Rectal smooth muscle tissue (tissue), 1 donor: ENCODE data around the gene PDE4DIP.
"Not testable (repeated sequence)": the region's sequence is repeated elsewhere in the genome, so short reads cannot be mapped to it uniquely, and the experiment has no call there.

ENCODE experiments used
- H3K27ac ChIP-seq: one replicate; pipeline ENCODE4 v1.7.0; 2013; ENCODE audit warnings: low read depth, low read length, inconsistent platforms
- H3K27me3 ChIP-seq: one replicate; pipeline ENCODE4 v1.7.0; 2013; ENCODE audit warnings: low read length; ENCODE audit not compliant: control insufficient read depth, insufficient read depth
- H3K36me3 ChIP-seq: one replicate; pipeline ENCODE4 v1.7.0; 2013; ENCODE audit warnings: low read length; ENCODE audit not compliant: control insufficient read depth, insufficient read depth
- H3K4me1 ChIP-seq: one replicate; pipeline ENCODE4 v1.7.0; 2013; ENCODE audit warnings: low read length; ENCODE audit not compliant: control insufficient read depth, insufficient read depth
- H3K4me3 ChIP-seq: one replicate; pipeline ENCODE4 v1.7.0; 2013; ENCODE audit warnings: low read length
- H3K9ac ChIP-seq: one replicate; pipeline ENCODE4 v1.7.0; 2013; ENCODE audit warnings: low read length

PDE4DIP gene

DNA sequence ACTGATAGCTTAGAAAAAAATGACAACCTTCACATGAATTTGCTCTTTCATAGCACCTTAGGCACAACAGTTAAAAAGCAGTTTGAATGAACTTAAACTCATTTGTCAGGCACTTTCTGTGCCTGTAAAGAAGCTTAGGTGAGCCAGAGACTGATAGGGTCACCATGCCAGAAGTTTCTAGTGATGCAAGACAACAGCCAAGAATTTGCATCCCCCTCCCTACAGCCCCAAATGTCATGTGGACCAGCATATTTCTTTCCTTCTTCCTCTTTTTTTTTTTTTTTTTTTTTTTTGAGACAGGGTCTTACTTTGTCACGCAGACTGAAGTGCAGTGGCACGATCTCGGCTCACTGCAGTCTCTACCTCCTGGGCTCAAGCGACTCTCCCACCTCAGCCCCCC is 169.3 kb downstream of the PDE4DIP start:
- H3K9ac ChIP-seq, H3K4me1 ChIP-seq, H3K27me3 ChIP-seq, H3K36me3 ChIP-seq, H3K27ac ChIP-seq, H3K4me3 ChIP-seq: not testable (repeated sequence)

GRCh38 chr1:149015522-149015921 is 171.3 kb downstream of the PDE4DIP start:
- H3K4me3 ChIP-seq, H3K4me1 ChIP-seq, H3K36me3 ChIP-seq, H3K27ac ChIP-seq, H3K9ac ChIP-seq, H3K27me3 ChIP-seq: not testable (repeated sequence)

- H3K9ac ChIP-seq, H3K27me3 ChIP-seq, H3K36me3 ChIP-seq, H3K27ac ChIP-seq, H3K4me3 ChIP-seq, H3K4me1 ChIP-seq: not testable (repeated sequence)
Observed at GRCh38 chr1:149016626-149017025, 172.4 kb downstream of the PDE4DIP start.

DNA sequence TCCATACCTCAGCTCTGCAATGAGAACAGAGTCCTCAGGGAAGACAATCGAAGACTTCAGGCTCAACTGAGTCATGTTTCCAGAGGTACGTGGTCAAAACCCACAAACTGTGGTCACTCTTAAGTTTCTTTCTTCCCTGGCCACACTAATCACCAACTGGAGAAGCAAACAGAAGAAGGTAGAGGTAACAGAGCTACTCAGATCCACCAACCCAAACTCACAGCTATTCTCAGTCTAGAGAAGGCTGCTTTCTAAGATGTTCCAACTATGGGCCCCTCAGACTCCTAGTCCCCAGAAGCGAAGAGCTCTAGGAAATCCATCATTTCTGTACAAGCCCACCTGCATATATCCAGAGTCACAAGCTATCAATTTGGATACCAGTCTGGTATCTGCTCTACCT is 174.3 kb downstream of the PDE4DIP start:
- H3K9ac ChIP-seq, H3K4me3 ChIP-seq, H3K27ac ChIP-seq, H3K36me3 ChIP-seq, H3K4me1 ChIP-seq, H3K27me3 ChIP-seq: not testable (repeated sequence)

DNA sequence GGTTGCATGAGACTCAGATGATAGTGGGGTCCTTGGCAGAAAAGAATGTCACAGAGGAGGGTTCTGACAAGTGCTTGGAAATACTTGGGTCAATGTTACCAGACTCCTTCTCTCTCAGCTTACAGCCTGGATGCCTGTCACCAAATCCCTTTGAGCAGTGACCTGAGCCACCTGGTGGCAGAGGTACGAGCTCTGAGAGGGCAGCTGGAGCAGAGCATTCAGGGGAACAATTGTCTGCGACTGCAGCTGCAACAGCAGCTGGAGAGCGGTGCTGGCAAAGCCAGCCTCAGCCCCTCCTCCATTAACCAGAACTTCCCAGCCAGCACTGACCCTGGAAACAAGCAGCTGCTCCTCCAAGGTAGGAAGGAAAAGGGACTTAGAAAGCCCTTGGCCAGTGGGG is 180.1 kb downstream of the PDE4DIP start:
- not testable (repeated sequence) for H3K9ac ChIP-seq, H3K36me3 ChIP-seq, H3K27me3 ChIP-seq, H3K4me1 ChIP-seq, H3K4me3 ChIP-seq, H3K27ac ChIP-seq

GRCh38 chr1:149033916-149034315 is 189.7 kb downstream of the PDE4DIP start:
- not testable (repeated sequence) for H3K9ac ChIP-seq, H3K4me3 ChIP-seq, H3K27me3 ChIP-seq, H3K27ac ChIP-seq, H3K4me1 ChIP-seq, H3K36me3 ChIP-seq

- H3K36me3 ChIP-seq, H3K27me3 ChIP-seq, H3K9ac ChIP-seq, H3K4me1 ChIP-seq, H3K27ac ChIP-seq, H3K4me3 ChIP-seq: not testable (repeated sequence)
Observed at GRCh38 chr1:149043056-149043455, 198.8 kb downstream of the PDE4DIP start.

GRCh38 chr1:149064611-149065010 is 220.4 kb downstream of the PDE4DIP start:
- H3K4me1 ChIP-seq, H3K4me3 ChIP-seq, H3K36me3 ChIP-seq, H3K9ac ChIP-seq, H3K27me3 ChIP-seq, H3K27ac ChIP-seq: not testable (repeated sequence)

- not testable (repeated sequence) for H3K36me3 ChIP-seq, H3K4me1 ChIP-seq, H3K4me3 ChIP-seq, H3K27ac ChIP-seq, H3K27me3 ChIP-seq, H3K9ac ChIP-seq
Observed at GRCh38 chr1:149075505-149076127, 231.4 kb downstream of the PDE4DIP start.
